Measurements from ENCODE around the gene RGS3. TPM values are rescaled to one million over a fixed set of nuclear protein-coding genes. Genes with fewer than 3 reads are reported as not detected.

The RGS3 gene
- total and polyA plus RNA-seq, 10 of the 15 experiments (the other 5 are each of a cell fraction or from before 2014, with no cell fraction given): 2.9 to 138 (median 28.8) TPM

DNA sequence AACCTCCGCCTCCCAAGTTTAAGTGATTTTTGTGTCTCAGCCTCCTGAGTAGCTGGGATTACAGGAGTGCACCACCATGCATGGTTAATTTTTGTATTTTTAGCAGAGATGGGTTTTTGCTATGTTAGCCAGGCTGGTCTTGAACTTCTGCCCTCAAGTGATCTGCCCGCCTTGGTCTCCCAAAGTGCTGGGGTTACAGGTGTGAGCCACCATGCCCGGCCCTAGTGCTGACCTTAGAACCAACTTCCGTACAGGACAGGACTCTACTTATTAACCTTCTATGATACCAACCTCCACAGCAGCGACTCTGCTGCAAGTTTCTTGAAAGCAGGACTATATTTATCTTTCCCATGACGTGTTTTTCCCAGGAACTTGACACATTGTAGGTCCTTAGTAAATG is 176.9 kb downstream of the RGS3 start:
- Histone ChIP-seq H3K4me1 (ENCODE audit: control insufficient read depth, insufficient read depth, low read length) (no peaks in the 10 kb centered on the region), H3K4me2 (ENCODE audit: control insufficient read depth, insufficient read depth) (no peak overlapping the region), H4K20me1 (ENCODE audit: control insufficient read depth, insufficient read depth) (no peaks in the 10 kb centered on the region), H3K79me2 (ENCODE audit: control insufficient read depth, insufficient read depth, low read length) (no peaks in the 10 kb centered on the region), H3K36me3 (ENCODE audit: control insufficient read depth in 2 of 2, insufficient read depth in 2 of 2, low read length in 1 of 2) (no peaks in the 10 kb centered on the region), H3K9ac (ENCODE audit: control insufficient read depth, insufficient read depth, low read length) (no peak overlapping the region), H3K9me3 (replicated peaks; ENCODE audit: control insufficient read depth, insufficient read depth, low read length) (no peaks in the 10 kb centered on the region), H3K27me3 (replicated peaks in 1 of 2; ENCODE audit: control insufficient read depth in 2 of 2, insufficient read depth in 2 of 2, low read length in 1 of 2) (no peaks in the 10 kb centered on the region; a peak in 1 of 4 replicates), H3K27ac (ENCODE audit: control insufficient read depth, insufficient read depth) (no peak overlapping the region), H3K4me3 (no peak overlapping the region), H2AFZ (ENCODE audit: control insufficient read depth, low read depth, low read length) (no peak overlapping the region)
- WGBS (ENCODE audit: insufficient coverage, insufficient replicate concordance, low lambda C conversion rate, missing lambda C conversion rate): 43% methylated on average over 6 of the region's 6 CpGs
- DNase-seq (ENCODE audit: low read depth, low spot score): no peak
- ChIA-PET RAD21 (ENCODE audit: unreplicated experiment) (no interaction called here), SMC1A (ENCODE audit: uncharacterized antibody, unreplicated experiment) (interaction anchor here (1.1 to 1.4 kb wide), 3 partner anchors 34 to 116 kb away, joined by 3 to 4 read pairs (median 3); no protein-coding TSS in a partner anchor), CTCF (interaction anchor here (0.9 to 2.1 kb wide), 3 partner anchors 14 to 49 kb away, joined by 3 to 4 read pairs (median 3); no protein-coding TSS in a partner anchor), POLR2A (no interaction called here)
- in situ Hi-C loops (cut with MboI) (no loop called here), intact Hi-C loops (cut with micrococcal nuclease; ENCODE audit: unreplicated experiment) (no loop called here)
- no TSS peak for BruUV-seq (replicated peaks)
- no peak for FAIRE-seq
- ATAC-seq: no peak
- no peak for TF ChIP-seq BACH1 (IDR thresholded peaks at IDR 0.05; ENCODE audit: borderline replicate concordance)
- TF ChIP-seq ASH2L (IDR thresholded peaks at IDR 0.05; ENCODE audit: borderline replicate concordance, low read depth): no peak
- TF ChIP-seq PKNOX1 (IDR thresholded peaks at IDR 0.05): no peak
- TF ChIP-seq CBFB (IDR thresholded peaks at IDR 0.05; ENCODE audit: low read depth): no peak
- no peak for TF ChIP-seq NR2C1 (IDR thresholded peaks at IDR 0.05)
- TF ChIP-seq SP1 (IDR thresholded peaks at IDR 0.05; ENCODE audit: low read depth, low read length): no peak
- no peak for TF ChIP-seq SMAD1 (IDR thresholded peaks at IDR 0.05; ENCODE audit: low read depth, partially characterized antibody)
- TF ChIP-seq CEBPZ (IDR thresholded peaks at IDR 0.05; ENCODE audit: low read depth, low read length): no peak
- TF ChIP-seq CUX1 (IDR thresholded peaks at IDR 0.05; ENCODE audit: insufficient replicate concordance, low read depth, low read length): no peak
- no peak for TF ChIP-seq SUZ12 (IDR thresholded peaks at IDR 0.05; ENCODE audit: unreplicated experiment)
- no peak for TF ChIP-seq HDGF (IDR thresholded peaks at IDR 0.05)

Measured in GM12878 (cell line).